ENCODE results near the gene DSC3.

The DSC3 gene

DNA sequence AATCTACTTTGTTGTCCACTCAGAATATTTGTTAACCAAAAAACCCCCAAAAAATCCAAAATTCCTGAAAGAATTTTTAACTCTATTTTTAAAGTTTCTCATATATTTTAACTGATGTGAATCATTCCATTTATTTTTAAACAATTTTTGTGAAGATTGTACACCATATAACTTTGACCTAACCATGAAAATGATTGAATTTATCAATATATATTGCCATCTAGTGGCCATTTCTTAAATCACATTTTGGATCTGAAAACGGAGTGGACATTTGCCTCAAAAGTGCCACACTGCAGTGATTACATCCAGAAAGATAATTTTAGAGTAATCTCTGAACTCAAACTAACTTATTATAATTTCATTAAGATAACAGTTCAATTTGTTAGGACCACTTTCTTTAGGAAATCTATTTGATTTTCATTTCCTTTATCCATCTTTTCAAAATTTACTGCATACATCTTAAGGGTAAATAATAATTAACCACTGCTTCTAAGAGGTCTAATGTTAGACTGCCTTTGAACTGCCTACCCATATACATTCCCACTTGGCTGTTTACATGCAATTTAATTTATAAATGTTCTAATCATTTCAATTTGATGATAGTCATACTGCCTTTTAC, 71.1 kb downstream of the DSC3 start:
- DNase-seq (ENCODE audit: low read depth), result peak; percentile 11

DNA sequence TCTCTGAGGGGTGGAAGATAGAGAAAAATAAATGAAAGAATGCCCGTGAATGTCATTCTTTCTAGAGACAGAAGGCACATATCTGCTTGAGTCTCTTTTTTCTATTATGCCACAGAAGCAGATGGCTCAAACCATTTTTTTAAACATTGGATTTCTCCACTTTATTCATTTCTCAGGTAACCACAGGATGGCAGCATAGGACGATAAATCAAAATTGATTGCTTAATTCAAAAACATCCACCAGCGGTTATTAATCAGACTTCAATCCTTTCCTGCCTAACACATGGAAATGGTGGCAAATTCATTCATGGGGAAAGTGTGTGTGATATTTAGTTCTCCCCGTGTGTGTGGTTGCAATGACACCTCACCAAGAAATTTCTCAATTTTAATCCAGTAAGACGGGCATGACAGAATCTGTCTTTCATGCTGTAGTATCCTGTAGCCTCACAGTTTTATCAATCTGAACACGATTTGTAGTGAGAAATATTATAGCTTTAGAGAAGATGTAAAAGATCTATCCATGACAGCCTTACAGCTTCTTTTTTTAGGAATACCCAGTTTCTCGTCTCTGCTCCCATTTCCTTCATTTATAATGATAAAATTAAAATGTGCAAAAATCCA, 72.2 kb downstream of the DSC3 start:
- peak; percentile 0 for DNase-seq (ENCODE audit: low read depth)

DNA sequence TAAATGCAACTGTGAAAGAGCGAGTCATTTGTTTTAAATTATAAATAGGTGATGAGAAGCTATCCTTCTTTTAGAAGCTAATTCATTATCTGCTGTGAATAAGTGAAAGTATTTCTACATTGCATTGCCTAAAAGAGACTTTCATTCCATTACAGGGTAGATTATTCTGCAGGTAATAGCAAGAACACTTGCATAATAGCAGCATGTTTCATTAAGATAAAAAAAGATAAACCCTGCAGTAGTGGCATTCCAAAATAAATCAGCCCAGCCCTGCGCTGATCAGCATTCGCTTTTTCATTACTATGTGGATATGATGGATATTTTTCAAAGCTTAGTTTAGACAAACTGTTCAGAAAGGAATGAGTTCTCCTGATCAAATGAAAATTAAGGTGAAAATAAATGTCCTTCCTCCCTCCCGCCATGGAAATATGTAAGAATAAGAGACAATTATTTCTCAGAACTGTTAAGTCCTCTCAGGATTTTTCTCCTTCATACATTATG, 72.8 kb downstream of the DSC3 start:
- DNase-seq (ENCODE audit: low read depth), result no peak

DNA sequence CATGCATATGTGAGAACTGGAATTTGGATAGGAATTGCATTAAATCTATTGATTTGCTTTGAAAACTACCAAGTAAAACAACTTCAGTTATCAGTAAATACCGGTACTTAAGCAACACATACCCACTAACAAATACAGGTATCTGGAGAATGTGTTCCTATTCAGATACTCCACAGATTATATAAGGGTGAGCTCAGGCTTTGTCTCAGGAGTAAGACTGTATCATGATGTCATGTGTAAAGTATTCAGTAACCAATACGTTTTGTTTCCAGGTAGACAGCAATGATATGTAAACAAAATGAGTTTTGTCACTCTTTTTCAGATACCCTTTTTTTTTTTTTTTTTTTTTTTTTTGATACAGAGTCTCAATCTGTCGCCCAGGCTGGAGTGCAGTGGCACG, 74.8 kb downstream of the DSC3 start:
- DNase-seq (ENCODE audit: low read depth), result no peak

DNA sequence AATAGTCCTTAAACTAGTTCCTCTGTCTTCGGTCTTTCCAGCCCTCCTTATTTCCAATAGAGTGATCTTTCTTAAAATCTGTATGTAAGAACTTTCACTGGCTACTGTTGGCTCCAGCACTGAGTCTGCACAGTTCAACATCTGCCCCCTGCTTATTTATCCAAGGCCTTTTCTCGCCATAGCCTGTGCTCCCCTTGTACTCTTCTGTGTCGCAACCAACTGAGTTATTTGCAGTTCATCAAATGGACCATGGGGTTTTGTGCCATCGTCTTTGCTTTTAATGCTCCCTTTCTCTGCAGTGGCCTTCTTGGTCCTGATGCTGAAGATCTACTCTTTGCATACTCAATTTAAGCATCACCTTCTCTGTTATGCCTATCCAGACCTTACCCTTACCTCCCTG, 77.3 kb downstream of the DSC3 start:
- DNase-seq (ENCODE audit: low read depth), result no peak

DNA sequence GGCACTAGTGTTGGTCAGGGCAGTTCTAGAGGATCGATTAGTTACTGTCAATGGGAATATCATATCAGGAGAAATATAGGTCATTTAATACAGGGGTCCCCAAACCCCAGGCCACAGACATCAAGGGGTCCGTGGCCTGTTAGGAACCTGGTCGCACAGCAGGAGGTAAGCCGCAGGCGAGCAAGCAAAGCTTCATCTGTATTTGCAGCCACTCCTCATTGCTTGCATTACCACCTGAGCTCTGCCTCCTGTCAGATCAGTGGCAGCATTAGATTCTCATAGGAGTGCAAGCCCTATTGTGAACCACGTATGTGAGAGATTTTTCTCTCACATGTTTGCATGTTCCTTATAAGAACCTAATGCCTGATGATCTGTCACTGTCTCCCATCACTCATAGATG, 81.9 kb downstream of the DSC3 start:
- no peak for DNase-seq (ENCODE audit: low read depth)

DNA sequence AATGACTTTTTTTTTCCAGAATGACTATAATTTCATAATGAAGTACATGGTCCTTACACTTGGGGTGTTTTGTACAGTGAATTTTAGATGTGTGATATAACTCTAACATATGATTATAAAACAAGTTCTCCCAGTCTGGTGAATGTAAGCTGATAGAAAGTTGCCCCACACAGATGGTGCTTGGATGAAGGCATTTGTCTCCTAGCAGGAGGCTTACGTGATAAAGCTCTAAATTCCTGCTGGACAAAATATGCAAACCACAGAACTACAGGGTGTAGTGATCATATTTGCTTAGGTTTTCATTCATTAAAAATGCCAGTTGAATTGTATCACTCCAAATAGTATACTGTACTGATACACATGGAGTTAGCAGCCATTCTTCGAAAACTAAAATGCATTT, 85.5 kb downstream of the DSC3 start:
- DNase-seq (ENCODE audit: low read depth), result no peak

DNA sequence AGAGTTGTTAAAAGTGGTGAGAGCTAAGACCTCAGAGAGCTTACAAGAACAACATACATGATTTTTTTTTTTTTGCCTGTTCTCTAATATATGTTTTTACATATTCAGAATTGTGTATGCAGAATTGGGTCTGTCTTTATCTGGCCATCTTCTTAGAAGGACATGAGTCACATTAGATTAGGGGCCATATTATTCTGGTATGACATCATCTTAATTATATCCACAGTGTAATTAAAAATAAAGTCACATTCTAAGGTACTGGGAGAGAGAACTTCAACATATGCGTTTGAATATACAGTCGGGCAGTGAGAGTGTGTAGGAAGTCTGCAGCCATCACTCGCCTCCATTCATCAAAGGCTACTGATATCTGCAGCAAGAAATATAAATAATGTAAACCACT, 88.3 kb downstream of the DSC3 start:
- DNase-seq (ENCODE audit: low read depth), result no peak

DNA sequence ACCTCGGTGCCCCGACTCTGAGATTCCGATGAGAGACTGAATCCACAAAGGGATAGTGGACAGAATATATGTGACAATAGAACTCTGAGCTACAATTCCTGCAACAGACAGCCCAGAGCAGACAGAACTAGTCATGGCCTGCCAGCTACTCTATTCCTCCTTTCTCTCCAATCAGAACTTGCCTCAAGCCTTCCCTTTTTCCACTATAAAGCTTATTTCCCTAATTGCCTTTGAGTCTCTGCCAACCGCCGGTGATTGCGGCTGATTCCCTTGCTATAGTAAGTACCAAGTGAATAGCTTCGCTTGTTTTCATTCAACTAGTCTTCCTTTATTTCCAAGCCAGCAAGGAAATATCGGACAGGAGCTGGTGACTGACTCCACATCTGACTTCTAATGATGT, 96.8 kb downstream of the DSC3 start:
- DNase-seq (ENCODE audit: low read depth), result no peak

DNA sequence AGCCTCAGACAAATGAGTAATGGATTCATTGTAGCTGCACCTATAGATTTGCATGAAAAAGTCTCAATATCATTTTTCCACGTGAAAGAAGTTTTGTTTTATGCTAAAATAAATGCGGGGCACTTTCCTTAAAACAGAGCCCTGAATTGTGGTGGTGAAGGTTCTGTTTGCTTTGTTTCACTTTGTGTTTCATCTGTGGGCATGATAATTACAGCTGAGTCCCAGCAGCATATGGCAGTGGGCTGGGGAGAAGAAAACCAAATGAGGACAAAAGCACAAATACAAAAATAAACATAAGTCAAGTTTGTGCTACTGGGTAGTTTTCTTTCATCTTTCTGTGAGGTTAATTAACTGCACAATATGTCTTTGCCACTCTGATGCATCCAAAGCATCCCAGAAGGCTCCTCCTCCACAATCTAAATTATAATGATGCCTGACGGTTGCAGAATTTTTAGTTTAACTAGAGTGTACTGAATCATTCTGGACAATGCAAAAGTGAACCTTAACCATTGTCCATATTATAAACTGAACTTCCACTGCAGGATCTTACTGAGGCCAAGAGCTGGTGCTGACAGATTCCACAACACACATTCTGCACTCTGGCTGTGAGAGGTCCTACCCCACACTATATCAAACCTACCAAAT, 97.6 kb downstream of the DSC3 start:
- DNase-seq (ENCODE audit: low read depth), result no peak

DNA sequence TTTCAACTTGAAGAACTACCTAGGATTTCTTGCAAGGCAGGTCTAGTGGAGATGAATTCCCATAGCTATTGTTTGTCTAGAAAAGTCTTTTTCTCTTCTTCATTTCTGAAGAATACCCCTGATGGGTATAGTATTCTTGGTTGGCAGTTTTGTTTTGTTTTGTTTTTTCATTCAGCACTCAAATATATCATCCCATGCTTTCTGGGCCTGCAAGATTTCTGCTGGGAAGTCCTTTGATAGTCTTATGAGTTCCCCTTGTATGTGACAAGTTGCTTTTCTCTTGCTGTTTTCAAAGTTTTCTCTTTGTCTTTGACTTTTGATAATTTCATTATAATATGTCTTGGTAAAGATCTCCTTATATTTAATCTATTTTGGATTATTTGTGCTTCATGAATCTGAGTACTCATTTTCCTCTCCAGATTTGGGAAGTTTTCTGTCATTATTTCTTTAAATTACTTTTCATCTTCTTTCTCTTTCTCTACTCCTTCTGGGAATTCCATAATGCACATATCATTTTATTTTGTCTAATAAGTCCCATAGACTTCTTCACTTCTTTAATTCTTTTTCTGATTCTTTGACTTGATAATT, 101.5 kb downstream of the DSC3 start:
- DNase-seq (ENCODE audit: low read depth), result no peak
